Tongue (tissue), 2 donors: ENCODE data around the gene DDAH1. TPM values are rescaled to one million over a fixed set of nuclear protein-coding genes. Genes with fewer than 3 reads are reported as not detected.
"Not testable (repeated sequence)": the region's sequence is repeated elsewhere in the genome, so short reads cannot be mapped to it uniquely, and the experiment has no call there.

ENCODE experiments used
- DNase-seq: peaks from one replicate; pipeline ENCODE4 v3.0.0-alpha.2; 2015
- total RNA-seq: library from RNA; depleted of rRNA; stranded (reverse); fragments of >200 nt; gene quantifications from one replicate; pipeline ENCODE4 v1.2.3, GENCODE V29; 2014

The DDAH1 gene
- total RNA-seq, 1 donor from 2014 or later, result 43.8 TPM

GRCh38 chr1:85359874-85360721, 104.9 kb downstream of the DDAH1 start:
- DNase-seq, result no peak

GRCh38 chr1:85358702-85359438, 106.1 kb downstream of the DDAH1 start:
- DNase-seq, result no peak

GRCh38 chr1:85357817-85358216, 107.1 kb downstream of the DDAH1 start:
- no peak for DNase-seq

GRCh38 chr1:85356130-85356529, 108.8 kb downstream of the DDAH1 start:
- no peak for DNase-seq

- no peak for DNase-seq
Observed at GRCh38 chr1:85352055-85352454, 112.9 kb downstream of the DDAH1 start.

GRCh38 chr1:85351202-85351828, 113.6 kb downstream of the DDAH1 start:
- no peak for DNase-seq

- no peak for DNase-seq
Observed at GRCh38 chr1:85349224-85349623, 115.7 kb downstream of the DDAH1 start.

- DNase-seq, result no peak
Observed at GRCh38 chr1:85347908-85348307, 117.1 kb downstream of the DDAH1 start.

GRCh38 chr1:85347275-85347674, 117.7 kb downstream of the DDAH1 start:
- DNase-seq, result not testable (repeated sequence)

- no peak for DNase-seq
Observed at GRCh38 chr1:85344256-85344694, 120.7 kb downstream of the DDAH1 start.

- DNase-seq, result no peak
Observed at GRCh38 chr1:85343612-85344255, 121.2 kb downstream of the DDAH1 start.

GRCh38 chr1:85343213-85343611, 121.7 kb downstream of the DDAH1 start:
- DNase-seq, result peak; percentile 79

GRCh38 chr1:85342207-85342606, 122.8 kb downstream of the DDAH1 start:
- peak; percentile 61 for DNase-seq

- DNase-seq, result no peak
Observed at GRCh38 chr1:85340427-85340826, 124.5 kb downstream of the DDAH1 start.

GRCh38 chr1:85339656-85340399, 125.1 kb downstream of the DDAH1 start:
- DNase-seq, result no peak

- DNase-seq, result no peak
Observed at GRCh38 chr1:85339089-85339488, 125.9 kb downstream of the DDAH1 start.

- DNase-seq, result no peak
Observed at GRCh38 chr1:85334962-85335361, 130.0 kb downstream of the DDAH1 start.

GRCh38 chr1:85333186-85333585, 131.8 kb downstream of the DDAH1 start:
- DNase-seq, result no peak

- DNase-seq, result no peak
Observed at GRCh38 chr1:85332575-85332974, 132.4 kb downstream of the DDAH1 start.

GRCh38 chr1:85330711-85331290, 134.2 kb downstream of the DDAH1 start:
- DNase-seq, result peak; percentile 97

GRCh38 chr1:85330214-85330631, 134.7 kb downstream of the DDAH1 start:
- peak; percentile 79 for DNase-seq
